Right lobe of liver (tissue), 6 donors: ENCODE results near the gene HNRNPUL1. TPM values are rescaled to one million over a fixed set of nuclear protein-coding genes. Genes with fewer than 3 reads are reported as not detected.

Experiments
- ATAC-seq, 4 donors: fragments of 200-7000 bp; cut with Tn5 transposase; one replicate each; pipeline ENCODE4 v1.9.1; 2020; ENCODE audit warnings: mild to moderate bottlenecking in 4 of 4, moderate library complexity in 4 of 4
- DNase-seq, 3 donors: peaks; one replicate each; pipeline ENCODE4 v3.0.0-alpha.2; 2020
- H3K27ac ChIP-seq, 3 donors: fragments of 200-600 bp; one replicate each; pipeline ENCODE4 v1.8.0; 2022
- H3K27me3 ChIP-seq, 2 donors: fragments of 200-600 bp; one replicate each; pipeline ENCODE4 v1.8.0; 2022
- H3K36me3 ChIP-seq, 4 donors: fragments of 200-600 bp; sonication (generic) in 1 of 4; one replicate each; pipeline versions ENCODE4 v1.5.1 to v1.8.0; 2017 to 2022; ENCODE audit warnings: control low read depth in 1 of 4
- H3K4me1 ChIP-seq, 4 donors: fragments of 200-600 bp; sonication (generic) in 1 of 4; one replicate each; pipeline versions ENCODE4 v1.5.1 to v1.8.0; 2017 to 2022; ENCODE audit warnings: control low read depth in 1 of 4
- H3K4me3 ChIP-seq, 3 donors: fragments of 200-600 bp; one replicate each; pipeline ENCODE4 v1.8.0; 2022
- H3K9me3 ChIP-seq, 4 donors: fragments of 200-600 bp; sonication (generic) in 1 of 4; one replicate each; pipeline versions ENCODE4 v1.5.1 to v1.8.0; 2017 to 2022; ENCODE audit warnings: control low read depth in 1 of 4
- CTCF ChIP-seq, 4 donors: fragments of 200-600 bp in 3 of 4; fragments of 450-650 bp in 1 of 4; IDR thresholded peaks; one replicate each; pipeline versions ENCODE4 v1.5.1 to v1.8.0; 2016 to 2022; ENCODE audit warnings: antibody characterized with exemption in 4 of 4, mild to moderate bottlenecking in 2 of 4
- POLR2A ChIP-seq: fragments of 450-650 bp; IDR thresholded peaks from one replicate; pipeline ENCODE4 v1.6.1; 2017; ENCODE audit warnings: antibody characterized with exemption, mild to moderate bottlenecking
- WGBS: methylation state at CpG from one replicate; pipeline ENCODE4 v1.1.6; 2018; ENCODE audit warnings: low coverage, low lambda C conversion rate; ENCODE audit not compliant: insufficient coverage; ENCODE audit errors: missing lambda C conversion rate; 5-methylcytosine and 5-hydroxymethylcytosine counted together
- intact Hi-C, 2 donors: fragments of 100-400 bp; cut with DNase I; formaldehyde crosslinking; loops; one replicate each; pipeline versions ENCODE4 v1.11.2 to v1.14.1; 2022
- long read RNA-seq: library from polyadenylated mRNA; unstranded; transcript quantifications from one replicate; pipeline ENCODE4 v2.0.0, GENCODE V29; 2019
- total RNA-seq, 6 experiments: library from RNA; depleted of rRNA in 2 of 6; stranded (reverse); fragments of >200 nt in 2 of 6; fragmentation: NEBNext Ultra II Directional in 3 of 6; extraction: Animal tissue kit (Norgen Biotek cat#: 25700) in 3 of 6; gene quantifications; one replicate each; pipeline versions ENCODE4 v1.1.0 to v1.2.4, GENCODE V29; 2016 to 2023
- donor health status: DM: no; HTN: yes; CAD: no.
- donor health status: DM: no; HTN: no; CAD: no.
- donor health status: DM: no; HTN: no; CAD: no.
- donor health status: DM: no; HTN: yes; CAD: no.
- donor health status: DM: no; HTN: yes; CAD: no.

The HNRNPUL1 gene
- 10 to 100 TPM; 53.5 to 70.0 (median 61.8) TPM for total RNA-seq
- long read RNA-seq, partial matches to known transcripts = 1 of 5 reads
- long read RNA-seq, other reads (novel, unspliced or antisense) = 4 of 5 reads

- intact Hi-C loops = no loop called here
- TF ChIP-seq POLR2A (peak; percentile 19), CTCF (IDR thresholded peaks at IDR 0.05) (peak in 2 of 4 donors; percentile 23 to 31)
- Histone ChIP-seq H3K36me3 (peaks cover 0 to 12% (median 7%) of the 10 kb centered on the region in 4 donors), H3K27me3 (no peaks in the 10 kb centered on the region), H3K9me3 (no peaks in the 10 kb centered on the region), H3K4me1 (peaks cover 0 to 15% (median 5%) of the 10 kb centered on the region in 4 donors), H3K4me3 (peak within 1 kb of the TSS; percentile 90 to 97 (median 96)), H3K27ac (peak within 1 kb of the TSS; percentile 99 to 100 (median 99))
- WGBS = 0% methylated on average over 28 of the region's 55 CpGs
- ATAC-seq = peak; percentile 69 to 84 (median 80)
- DNase-seq = peak; percentile 98 to 99 (median 99)
These were observed at the start of gene HNRNPUL1 for GRCh38 chr19:41263850-41264580. Gene HNRNPUL1 (plus strand): TSS chr19:41264372. CDS start chr19:41264504, 132 bp downstream.

DNA sequence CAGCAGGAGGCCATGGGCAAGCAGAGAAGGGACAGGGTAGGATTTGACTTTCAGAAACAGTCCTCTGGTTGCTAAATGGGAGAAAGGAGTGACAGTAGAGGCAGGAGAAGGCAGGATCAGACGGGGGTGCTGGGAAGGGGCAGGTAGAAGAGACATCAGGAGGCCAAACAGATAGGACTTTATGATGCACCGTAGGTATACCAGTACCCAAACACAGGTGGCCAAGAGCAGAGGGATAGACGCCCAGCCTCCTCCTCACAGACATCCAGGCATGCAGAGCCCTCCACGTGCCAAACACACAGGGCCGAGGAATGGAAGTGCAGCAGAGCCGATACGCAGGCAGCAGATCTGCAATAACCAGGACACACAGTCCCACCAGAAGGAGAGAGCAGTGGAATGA lies 46.4 kb upstream of the HNRNPUL1 start:
- ATAC-seq (no peak), DNase-seq (no peak)
- intact Hi-C loops = no loop called here
- H3K9me3 ChIP-seq = no peaks in the 10 kb centered on the region
- 39% methylated on average over 5 of the region's 7 CpGs for WGBS
- TF ChIP-seq POLR2A (no peak), CTCF (IDR thresholded peaks at IDR 0.05) (no peak)
- no peaks in the 10 kb centered on the region for H3K36me3 ChIP-seq
- no peaks in the 10 kb centered on the region for H3K4me1 ChIP-seq
- H3K4me3 ChIP-seq = no peak overlapping the region
- no peaks in the 10 kb centered on the region for H3K27me3 ChIP-seq
- H3K27ac ChIP-seq = no peak overlapping the region

- Histone ChIP-seq H3K4me3 (no peak overlapping the region), H3K27me3 (no peaks in the 10 kb centered on the region), H3K36me3 (no peaks in the 10 kb centered on the region), H3K4me1 (no peaks in the 10 kb centered on the region), H3K27ac (no peak overlapping the region), H3K9me3 (no peaks in the 10 kb centered on the region)
- WGBS = 42% methylated on average over 4 of the region's 7 CpGs
- DNase-seq = no peak
- intact Hi-C loops = no loop called here
- TF ChIP-seq CTCF (IDR thresholded peaks at IDR 0.05) (no peak), POLR2A (no peak)
- ATAC-seq = no peak
These were observed 45.9 kb upstream of the HNRNPUL1 start for GRCh38 chr19:41218249-41218614.

DNA sequence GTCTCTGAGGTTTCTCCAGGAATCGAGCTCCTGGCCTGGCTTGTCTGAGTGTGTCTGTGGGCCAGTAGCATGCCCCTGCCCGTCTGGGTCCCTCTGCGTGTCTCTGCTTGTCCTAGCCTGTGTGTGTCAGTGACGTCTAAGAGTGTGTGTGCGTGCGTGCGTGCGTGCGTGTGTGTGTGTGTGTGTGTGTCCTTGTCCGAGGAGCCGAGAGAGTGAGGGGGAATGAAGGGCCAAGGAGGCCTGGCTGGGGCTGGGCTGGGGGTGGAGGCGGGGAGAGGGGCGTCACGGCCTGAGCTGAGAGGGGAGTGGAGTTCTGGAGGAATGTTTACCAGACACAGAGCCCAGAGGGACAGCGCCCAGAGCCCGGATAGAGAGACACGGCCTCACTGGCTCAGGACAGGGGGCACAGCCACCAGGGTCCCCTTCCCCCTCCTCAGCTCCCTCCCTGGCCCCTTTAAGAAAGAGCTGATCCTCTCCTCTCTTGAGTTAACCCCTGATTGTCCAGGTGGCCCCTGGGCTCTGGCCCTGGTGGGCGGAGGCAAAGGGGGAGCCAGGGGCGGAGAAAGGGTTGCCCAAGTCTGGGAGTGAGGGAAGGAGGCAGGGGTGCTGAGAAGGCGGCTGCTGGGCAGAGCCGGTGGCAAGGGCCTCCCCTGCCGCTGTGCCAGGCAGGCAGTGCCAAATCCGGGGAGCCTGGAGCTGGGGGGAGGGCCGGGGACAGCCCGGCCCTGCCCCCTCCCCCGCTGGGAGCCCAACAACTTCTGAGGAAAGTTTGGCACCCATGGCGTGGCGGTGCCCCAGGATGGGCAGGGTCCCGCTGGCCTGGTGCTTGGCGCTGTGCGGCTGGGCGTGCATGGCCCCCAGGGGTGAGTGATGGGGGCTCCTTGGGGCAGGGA lies 45.3 kb upstream of the HNRNPUL1 start, which contains the start of gene AXL:
Gene AXL, plus strand, starts transcription at position 609 of the 893 bp plus-strand sequence. Its CDS starts 170 bp downstream, at position 779.
- TF ChIP-seq CTCF (IDR thresholded peaks at IDR 0.05) = no peak
- peak; percentile 44 for TF ChIP-seq POLR2A
- 2% methylated on average over 20 of the region's 32 CpGs for WGBS

More for the DNA sequence above, 45.3 kb upstream of the HNRNPUL1 start, which contains the start of gene AXL:
- no peaks in the 10 kb centered on the region for H3K36me3 ChIP-seq
- intact Hi-C loops = no loop called here
- ATAC-seq = peak; percentile 44 to 65 (median 47)
- peak in 2 of 3 donors; percentile 34 to 68 for DNase-seq
- H3K4me1 ChIP-seq = no peaks in the 10 kb centered on the region
- H3K4me3 ChIP-seq = peak within 1 kb of the TSS; percentile 25 to 36 (median 27)
- H3K27me3 ChIP-seq = no peaks in the 10 kb centered on the region
- H3K9me3 ChIP-seq = no peaks in the 10 kb centered on the region
- peak within 1 kb of the TSS in 2 of 3 donors; percentile 51 to 65 for H3K27ac ChIP-seq
